Panc1 (cell line): Measurements from ENCODE around the gene SHC1. TPM values are rescaled to one million over a fixed set of nuclear protein-coding genes. Genes with fewer than 3 reads are reported as not detected.

Experiments used
- ATAC-seq: fragments of 200-7000 bp; cut with Tn5 transposase; 2 replicates; pipeline ENCODE4 v1.9.1; 2020; ENCODE audit warnings: mild to moderate bottlenecking, moderate library complexity
- BruUV-seq: library from RNA; stranded (reverse); fragments of 400-500 nt; replicated peaks from 2 replicates; lab custom pipeline; 2021; lab: Mats Ljungman, UMichigan
- CTCF ChIA-PET: fragments of 300-600 bp; sonication (Branson Sonifier 250); formaldehyde crosslinking; loops from one replicate; lab custom pipeline; 2022; ENCODE audit warnings: antibody characterized with exemption; lab: Charles Lee
- POLR2A ChIA-PET: fragments of 300-600 bp; sonication (Branson Sonifier 250); formaldehyde crosslinking; loops from one replicate; lab custom pipeline; 2022; ENCODE audit warnings: antibody characterized with exemption; lab: Charles Lee
- DNase-seq: peaks from one replicate; pipeline ENCODE4 v3.0.0-alpha.2; 2010; ENCODE audit warnings: low read depth, low spot score
- H3K27ac ChIP-seq: 2 replicates; pipeline ENCODE4 v1.5.1; 2011; ENCODE audit warnings: mild to moderate bottlenecking, low read length, inconsistent platforms
- H3K27me3 ChIP-seq: fragments of 200-500 bp; sonication (Bioruptor generic); 2 replicates; pipeline ENCODE4 v1.6.0; 2014; ENCODE audit warnings: low read length, inconsistent platforms; ENCODE audit not compliant: control insufficient read depth, insufficient read depth
- H3K36me3 ChIP-seq: fragments of 200-500 bp; sonication (Bioruptor generic); 2 replicates; pipeline ENCODE4 v1.5.1; 2014; ENCODE audit warnings: inconsistent platforms, mild to moderate bottlenecking, low read length, moderate library complexity; ENCODE audit not compliant: control insufficient read depth, insufficient read depth
- H3K4me1 ChIP-seq: 2 replicates; pipeline ENCODE4 v1.5.1; 2011; ENCODE audit warnings: inconsistent platforms, mild to moderate bottlenecking, low read length, moderate library complexity; ENCODE audit not compliant: control insufficient read depth, insufficient read depth
- H3K4me3 ChIP-seq, 2 experiments: 2 replicates each; pipeline ENCODE4 v1.5.1; 2011 to 2012; ENCODE audit warnings: low read depth in 2 of 2, low read length in 2 of 2, mild to moderate bottlenecking in 2 of 2, inconsistent platforms in 1 of 2, moderate library complexity in 1 of 2
- H3K9me3 ChIP-seq: fragments of 200-500 bp; sonication (Bioruptor generic); 2 replicates; pipeline ENCODE4 v1.5.1; 2014; ENCODE audit warnings: low read depth, mild to moderate bottlenecking, inconsistent platforms, low read length, moderate library complexity; ENCODE audit not compliant: control insufficient read depth, insufficient read depth
- POLR2AphosphoS5 ChIP-seq: IDR thresholded peaks from 2 replicates; pipeline ENCODE4 v1.6.1; 2012; ENCODE audit warnings: mild to moderate bottlenecking, low read depth, low read length, moderate library complexity
- SIN3A ChIP-seq: IDR thresholded peaks from 2 replicates; pipeline ENCODE4 v1.6.1; 2012; ENCODE audit warnings: low read depth, mild to moderate bottlenecking, low read length, moderate library complexity, borderline replicate concordance; ENCODE audit not compliant: insufficient read depth
- TCF7L2 ChIP-seq: IDR thresholded peaks from 2 replicates; pipeline ENCODE4 v1.6.1; 2011; ENCODE audit warnings: mild to moderate bottlenecking, low read depth, low read length, inconsistent platforms
- in situ Hi-C: cut with HindIII; loops from 2 replicates; pipeline ENCODE4 v1.10.0; 2016; ENCODE audit warnings: low sequenced_read_pairs, low pct_unique_long_range_greater_than_20kb
- intact Hi-C: fragments of 100-400 bp; cut with micrococcal nuclease; formaldehyde crosslinking; loops from one replicate; pipeline ENCODE4 v1.10.0; 2022; ENCODE audit not compliant: unreplicated experiment
- total RNA-seq: library from RNA; stranded (reverse); gene quantifications from one replicate; pipeline ENCODE4 v1.2.1, GENCODE V29; 2021; ENCODE audit not compliant: unreplicated experiment
- TF ChIP-seq, protein P1 (sequence below): fragments of 450-650 bp; IDR thresholded peaks from 2 replicates; pipeline ENCODE4 v1.5.1; 2017; ENCODE audit warnings: mild to moderate bottlenecking
- TF ChIP-seq, protein P2 (sequence below), 2 experiments: IDR thresholded peaks; 2 replicates each; pipeline ENCODE4 v1.6.1; 2011 to 2012; ENCODE audit warnings: low read depth in 2 of 2, control low read depth in 1 of 2, low read length in 1 of 2, mild to moderate bottlenecking in 1 of 2, moderate library complexity in 1 of 2; ENCODE audit not compliant: insufficient read depth in 1 of 2

Gene SHC1
- total RNA-seq, 1 experiment from 2014 or later, result 373 TPM

- DNase-seq (no peak), ATAC-seq (peak; percentile 7; the same call in 1 of the 2 replicates)
- no TSS peak for BruUV-seq
- CTCF ChIA-PET, result no interaction called here
- peaks cover 3% of the 10 kb centered on the region; the same call in 1 of the 2 replicates for H3K36me3 ChIP-seq
- intact Hi-C loops, result loop anchor here (2.0 to 10.0 kb wide), 2 partner anchors 104 to 392 kb away; partner anchors contain the start of gene CHRNB2
- in situ Hi-C loops, result no loop called here
- peak overlapping the region; percentile 83 for H3K27ac ChIP-seq
- TF ChIP-seq SIN3A (0 out of 2 replicates have a peak, but pooled peaks have one; percentile 21), POLR2AphosphoS5 (peak; percentile 47; the same call in 1 of the 2 replicates)
- TF ChIP-seq, protein P1, sequence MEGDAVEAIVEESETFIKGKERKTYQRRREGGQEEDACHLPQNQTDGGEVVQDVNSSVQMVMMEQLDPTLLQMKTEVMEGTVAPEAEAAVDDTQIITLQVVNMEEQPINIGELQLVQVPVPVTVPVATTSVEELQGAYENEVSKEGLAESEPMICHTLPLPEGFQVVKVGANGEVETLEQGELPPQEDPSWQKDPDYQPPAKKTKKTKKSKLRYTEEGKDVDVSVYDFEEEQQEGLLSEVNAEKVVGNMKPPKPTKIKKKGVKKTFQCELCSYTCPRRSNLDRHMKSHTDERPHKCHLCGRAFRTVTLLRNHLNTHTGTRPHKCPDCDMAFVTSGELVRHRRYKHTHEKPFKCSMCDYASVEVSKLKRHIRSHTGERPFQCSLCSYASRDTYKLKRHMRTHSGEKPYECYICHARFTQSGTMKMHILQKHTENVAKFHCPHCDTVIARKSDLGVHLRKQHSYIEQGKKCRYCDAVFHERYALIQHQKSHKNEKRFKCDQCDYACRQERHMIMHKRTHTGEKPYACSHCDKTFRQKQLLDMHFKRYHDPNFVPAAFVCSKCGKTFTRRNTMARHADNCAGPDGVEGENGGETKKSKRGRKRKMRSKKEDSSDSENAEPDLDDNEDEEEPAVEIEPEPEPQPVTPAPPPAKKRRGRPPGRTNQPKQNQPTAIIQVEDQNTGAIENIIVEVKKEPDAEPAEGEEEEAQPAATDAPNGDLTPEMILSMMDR, result no peak
- H3K4me1 ChIP-seq, result peaks cover 32% of the 10 kb centered on the region
- peak overlapping the region; percentile 78 to 93 for H3K4me3 ChIP-seq
- POLR2A ChIA-PET, result interaction anchor here (0.6 to 1.1 kb wide), 2 partner anchors 17 to 201 kb away, joined by 3 to 6 read pairs; no protein-coding TSS in a partner anchor
- no peaks in the 10 kb centered on the region for H3K27me3 ChIP-seq
- H3K9me3 ChIP-seq, result no peaks in the 10 kb centered on the region
Measured at GRCh38 chr1:154956544-154956941, 14.0 kb downstream of the SHC1 start.

DNA sequence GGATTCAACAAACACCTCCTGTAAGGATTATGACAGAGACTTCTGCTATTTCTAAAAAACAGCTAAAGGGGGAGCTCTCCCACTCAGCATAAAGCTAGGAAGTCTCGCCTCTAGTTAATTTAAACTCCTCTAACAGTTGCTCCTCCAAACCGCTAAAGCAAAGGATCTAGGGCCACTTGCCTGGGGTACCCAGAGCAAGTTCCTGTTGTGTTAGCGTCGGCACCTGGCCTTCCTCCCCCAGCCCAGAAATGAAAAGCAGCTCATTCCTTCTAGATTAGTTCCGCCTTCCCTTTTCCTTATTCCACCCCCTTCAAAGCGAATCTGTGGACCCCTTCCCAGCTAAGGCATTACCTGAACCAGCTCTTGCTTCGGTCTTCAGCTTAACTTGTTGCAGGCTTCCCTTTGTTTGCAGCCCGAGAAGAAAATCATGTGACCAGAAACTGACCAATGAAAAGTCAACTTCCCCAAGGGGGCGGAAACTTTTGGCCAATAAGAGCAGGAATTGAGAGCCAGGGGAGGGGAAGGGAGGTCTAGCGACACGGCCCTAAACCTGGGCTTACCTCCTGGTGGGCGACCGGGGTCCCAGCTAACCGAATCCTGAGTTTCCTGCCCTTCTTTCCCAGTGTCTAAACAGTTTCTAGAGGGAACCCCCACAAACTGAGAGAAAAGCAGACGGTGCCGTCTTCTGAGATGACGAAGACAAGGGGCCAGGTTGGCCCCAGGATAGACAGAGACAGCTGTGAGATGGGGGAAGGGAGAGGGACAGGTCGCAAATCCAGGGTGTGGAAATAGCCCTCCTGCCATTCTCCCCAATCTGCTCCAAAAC lies 14.6 kb downstream of the SHC1 start, which contains the start of gene PBXIP1:
Gene PBXIP1 (minus strand): TSS at position 382 of the 826 bp plus-strand sequence. CDS start 2,378 bp downstream, outside the sequence.
- intact Hi-C loops, result loop anchor here (2.0 to 10.0 kb wide), 2 partner anchors 105 to 391 kb away; partner anchors contain the start of gene CHRNB2
- Histone ChIP-seq H3K4me1 (peaks cover 32% of the 10 kb centered on the region), H3K9me3 (no peaks in the 10 kb centered on the region), H3K27me3 (no peaks in the 10 kb centered on the region), H3K27ac (peak within 1 kb of the TSS; percentile 83), H3K4me3 (peak within 1 kb of the TSS; percentile 78 to 93), H3K36me3 (peaks cover 2% of the 10 kb centered on the region; the same call in 1 of the 2 replicates)
- ChIA-PET POLR2A (interaction anchor here (0.6 to 1.3 kb wide), 5 partner anchors 18 to 201 kb away, joined by 3 to 9 read pairs (median 3); partner anchors contain the start of gene PMVK), CTCF (no interaction called here)
- TF ChIP-seq POLR2AphosphoS5 (no peak), TCF7L2 (no peak), SIN3A (no peak)
- TF ChIP-seq, protein P2, sequence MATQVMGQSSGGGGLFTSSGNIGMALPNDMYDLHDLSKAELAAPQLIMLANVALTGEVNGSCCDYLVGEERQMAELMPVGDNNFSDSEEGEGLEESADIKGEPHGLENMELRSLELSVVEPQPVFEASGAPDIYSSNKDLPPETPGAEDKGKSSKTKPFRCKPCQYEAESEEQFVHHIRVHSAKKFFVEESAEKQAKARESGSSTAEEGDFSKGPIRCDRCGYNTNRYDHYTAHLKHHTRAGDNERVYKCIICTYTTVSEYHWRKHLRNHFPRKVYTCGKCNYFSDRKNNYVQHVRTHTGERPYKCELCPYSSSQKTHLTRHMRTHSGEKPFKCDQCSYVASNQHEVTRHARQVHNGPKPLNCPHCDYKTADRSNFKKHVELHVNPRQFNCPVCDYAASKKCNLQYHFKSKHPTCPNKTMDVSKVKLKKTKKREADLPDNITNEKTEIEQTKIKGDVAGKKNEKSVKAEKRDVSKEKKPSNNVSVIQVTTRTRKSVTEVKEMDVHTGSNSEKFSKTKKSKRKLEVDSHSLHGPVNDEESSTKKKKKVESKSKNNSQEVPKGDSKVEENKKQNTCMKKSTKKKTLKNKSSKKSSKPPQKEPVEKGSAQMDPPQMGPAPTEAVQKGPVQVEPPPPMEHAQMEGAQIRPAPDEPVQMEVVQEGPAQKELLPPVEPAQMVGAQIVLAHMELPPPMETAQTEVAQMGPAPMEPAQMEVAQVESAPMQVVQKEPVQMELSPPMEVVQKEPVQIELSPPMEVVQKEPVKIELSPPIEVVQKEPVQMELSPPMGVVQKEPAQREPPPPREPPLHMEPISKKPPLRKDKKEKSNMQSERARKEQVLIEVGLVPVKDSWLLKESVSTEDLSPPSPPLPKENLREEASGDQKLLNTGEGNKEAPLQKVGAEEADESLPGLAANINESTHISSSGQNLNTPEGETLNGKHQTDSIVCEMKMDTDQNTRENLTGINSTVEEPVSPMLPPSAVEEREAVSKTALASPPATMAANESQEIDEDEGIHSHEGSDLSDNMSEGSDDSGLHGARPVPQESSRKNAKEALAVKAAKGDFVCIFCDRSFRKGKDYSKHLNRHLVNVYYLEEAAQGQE (IDR thresholded peaks at IDR 0.05; ENCODE audit: insufficient read depth in 1 of 2, low read depth in 2 of 2, low read length in 1 of 2), result no peak
- TF ChIP-seq, protein P1, result no peak
- no TSS peak for BruUV-seq
- peak; percentile 90 for ATAC-seq
- in situ Hi-C loops, result no loop called here
- no peak for DNase-seq
